ENCODE data around the gene ARRDC4. TPM values are rescaled to one million over a fixed set of nuclear protein-coding genes. Genes with fewer than 3 reads are reported as not detected.

Gene ARRDC4
- polyA plus RNA-seq, 1 of the 3 experiments (the other 2 are of a cell fraction): 2.3 TPM

GRCh38 chr15:97976129-97976528 lies 15.6 kb downstream of the ARRDC4 start:
- CTCF ChIA-PET: interaction anchor here (1.1 kb wide), 1 partner anchor 20 kb away, joined by 3 read pairs; no protein-coding TSS in a partner anchor
- WGBS (ENCODE audit: low lambda C conversion rate): 49% methylated on average over 8 of the region's 8 CpGs

More at GRCh38 chr15:97976129-97976528, 15.6 kb downstream of the ARRDC4 start:
- H3K36me3 ChIP-seq (replicated peaks in 1 of 2; ENCODE audit: control insufficient read depth in 1 of 2, insufficient read depth in 2 of 2, low read length in 1 of 2): peaks cover 16 to 29% of the 10 kb centered on the region in 2 experiments
- H4K20me1 ChIP-seq (ENCODE audit: insufficient read depth): no peaks in the 10 kb centered on the region
- no peaks in the 10 kb centered on the region for H3K9me2 ChIP-seq
- POLR2A ChIA-PET: no interaction called here
- no peak overlapping the region for H3K4me3 ChIP-seq (ENCODE audit: low read depth in 2 of 2, low read length in 1 of 2)
- H3K9ac ChIP-seq: no peak overlapping the region
- H3K9me3 ChIP-seq: no peaks in the 10 kb centered on the region
- no peaks in the 10 kb centered on the region; a peak in 1 of 4 replicates for H3K4me1 ChIP-seq (ENCODE audit: control insufficient read depth in 1 of 2, insufficient read depth in 2 of 2, low read depth in 1 of 2, low read length in 1 of 2)
- no peak overlapping the region for H3K4me2 ChIP-seq
- H2AFZ ChIP-seq (ENCODE audit: low read depth): no peak overlapping the region
- no peaks in the 10 kb centered on the region for H3F3A ChIP-seq (replicated peaks; ENCODE audit: insufficient read depth)
- H3K27me3 ChIP-seq (ENCODE audit: insufficient read depth): no peaks in the 10 kb centered on the region
- no peak for TF ChIP-seq TEAD4 (IDR thresholded peaks at IDR 0.05; ENCODE audit: borderline replicate concordance, insufficient read depth)
- no peak for TF ChIP-seq FOXM1 (IDR thresholded peaks at IDR 0.05; ENCODE audit: low read depth)
- TF ChIP-seq USF1 (IDR thresholded peaks at IDR 0.05; ENCODE audit: borderline replicate concordance, low read depth): no peak
- no peak for TF ChIP-seq RXRA (IDR thresholded peaks at IDR 0.05; ENCODE audit: borderline replicate concordance, low read depth)
- no peak for TF ChIP-seq FOXJ3 (CRISPR knock-in tag; IDR thresholded peaks at IDR 0.05)
- TF ChIP-seq, protein P1, sequence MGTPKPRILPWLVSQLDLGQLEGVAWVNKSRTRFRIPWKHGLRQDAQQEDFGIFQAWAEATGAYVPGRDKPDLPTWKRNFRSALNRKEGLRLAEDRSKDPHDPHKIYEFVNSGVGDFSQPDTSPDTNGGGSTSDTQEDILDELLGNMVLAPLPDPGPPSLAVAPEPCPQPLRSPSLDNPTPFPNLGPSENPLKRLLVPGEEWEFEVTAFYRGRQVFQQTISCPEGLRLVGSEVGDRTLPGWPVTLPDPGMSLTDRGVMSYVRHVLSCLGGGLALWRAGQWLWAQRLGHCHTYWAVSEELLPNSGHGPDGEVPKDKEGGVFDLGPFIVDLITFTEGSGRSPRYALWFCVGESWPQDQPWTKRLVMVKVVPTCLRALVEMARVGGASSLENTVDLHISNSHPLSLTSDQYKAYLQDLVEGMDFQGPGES (IDR thresholded peaks at IDR 0.05; ENCODE audit: low read depth, low read length): no peak
- no peak for TF ChIP-seq CHD2 (IDR thresholded peaks at IDR 0.05; ENCODE audit: low read length, partially characterized antibody)
- no peak for TF ChIP-seq EP300 (IDR thresholded peaks at IDR 0.05; ENCODE audit: borderline replicate concordance in 1 of 2, low read depth in 1 of 2, low read length in 1 of 2)
- TF ChIP-seq ELF1 (IDR thresholded peaks at IDR 0.05): no peak
- TF ChIP-seq FOSL2 (IDR thresholded peaks at IDR 0.05; ENCODE audit: borderline replicate concordance, low read depth): no peak
- no peak for TF ChIP-seq GABPA (IDR thresholded peaks at IDR 0.05; ENCODE audit: low read depth)
- no peak for TF ChIP-seq NRF1 (IDR thresholded peaks at IDR 0.05; ENCODE audit: low read depth, low read length)
- TF ChIP-seq TAF1 (IDR thresholded peaks at IDR 0.05; ENCODE audit: borderline replicate concordance, low read depth, low read length): no peak
- TF ChIP-seq, protein P2, sequence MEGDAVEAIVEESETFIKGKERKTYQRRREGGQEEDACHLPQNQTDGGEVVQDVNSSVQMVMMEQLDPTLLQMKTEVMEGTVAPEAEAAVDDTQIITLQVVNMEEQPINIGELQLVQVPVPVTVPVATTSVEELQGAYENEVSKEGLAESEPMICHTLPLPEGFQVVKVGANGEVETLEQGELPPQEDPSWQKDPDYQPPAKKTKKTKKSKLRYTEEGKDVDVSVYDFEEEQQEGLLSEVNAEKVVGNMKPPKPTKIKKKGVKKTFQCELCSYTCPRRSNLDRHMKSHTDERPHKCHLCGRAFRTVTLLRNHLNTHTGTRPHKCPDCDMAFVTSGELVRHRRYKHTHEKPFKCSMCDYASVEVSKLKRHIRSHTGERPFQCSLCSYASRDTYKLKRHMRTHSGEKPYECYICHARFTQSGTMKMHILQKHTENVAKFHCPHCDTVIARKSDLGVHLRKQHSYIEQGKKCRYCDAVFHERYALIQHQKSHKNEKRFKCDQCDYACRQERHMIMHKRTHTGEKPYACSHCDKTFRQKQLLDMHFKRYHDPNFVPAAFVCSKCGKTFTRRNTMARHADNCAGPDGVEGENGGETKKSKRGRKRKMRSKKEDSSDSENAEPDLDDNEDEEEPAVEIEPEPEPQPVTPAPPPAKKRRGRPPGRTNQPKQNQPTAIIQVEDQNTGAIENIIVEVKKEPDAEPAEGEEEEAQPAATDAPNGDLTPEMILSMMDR (IDR thresholded peaks at IDR 0.05): no peak
- TF ChIP-seq MAX (IDR thresholded peaks at IDR 0.05; ENCODE audit: low read depth): no peak
- no peak for TF ChIP-seq RCOR1 (IDR thresholded peaks at IDR 0.05; ENCODE audit: low read length)
- H3K27ac ChIP-seq (ENCODE audit: low read depth in 2 of 2, low read length in 1 of 2): no peak overlapping the region
- DNase-seq: no peak
- H3K79me2 ChIP-seq (ENCODE audit: insufficient read depth): no peaks in the 10 kb centered on the region
